HEK293T (cell line): ENCODE results near the gene YJU2.
"Not testable (repeated sequence)": the region's sequence is repeated elsewhere in the genome, so short reads cannot be mapped to it uniquely, and the experiment has no call there.

ENCODE experiments used
- ARNT ChIP-seq: fragments of 450-650 bp; IDR thresholded peaks from 2 replicates; pipeline ENCODE4 v1.6.1; 2017; ENCODE audit warnings: mild to moderate bottlenecking
- BHLHE40 ChIP-seq: fragments of 450-650 bp; IDR thresholded peaks from 2 replicates; pipeline ENCODE4 v1.6.1; 2016; ENCODE audit warnings: mild to moderate bottlenecking, moderate library complexity, borderline replicate concordance
- CTBP1 ChIP-seq: fragments of 450-650 bp; IDR thresholded peaks from 2 replicates; pipeline ENCODE4 v1.6.1; 2016; ENCODE audit warnings: borderline replicate concordance
- FOXA1 ChIP-seq: fragments of 450-650 bp; IDR thresholded peaks from 2 replicates; pipeline ENCODE4 v1.6.1; 2016; ENCODE audit warnings: mild to moderate bottlenecking
- FOXM1 ChIP-seq: fragments of 450-650 bp; IDR thresholded peaks from 2 replicates; pipeline ENCODE4 v1.6.1; 2017; ENCODE audit warnings: mild to moderate bottlenecking, borderline replicate concordance
- HDGF ChIP-seq: fragments of 450-650 bp; IDR thresholded peaks from 2 replicates; pipeline ENCODE4 v1.6.1; 2017; ENCODE audit warnings: antibody characterized with exemption, borderline replicate concordance
- L3MBTL2 ChIP-seq: fragments of 450-650 bp; conservative IDR thresholded peaks from 2 replicates; pipeline ENCODE4 v1.6.1; 2016; ENCODE audit warnings: mild to moderate bottlenecking
- LEF1 ChIP-seq: fragments of 450-650 bp; IDR thresholded peaks from 2 replicates; pipeline ENCODE4 v1.6.1; 2017; ENCODE audit warnings: mild to moderate bottlenecking, borderline replicate concordance
- NFRKB ChIP-seq: fragments of 450-650 bp; IDR thresholded peaks from 2 replicates; pipeline ENCODE4 v1.6.1; 2016; ENCODE audit warnings: mild to moderate bottlenecking, moderate library complexity
- PKNOX1 ChIP-seq: fragments of 450-650 bp; IDR thresholded peaks from 2 replicates; pipeline ENCODE4 v1.6.1; 2016
- SP1 ChIP-seq: fragments of 450-650 bp; IDR thresholded peaks from 2 replicates; pipeline ENCODE4 v1.6.1; 2017
- SUZ12 ChIP-seq: fragments of 450-650 bp; IDR thresholded peaks from 2 replicates; pipeline ENCODE4 v1.6.1; 2016; ENCODE audit warnings: mild to moderate bottlenecking
- TARDBP ChIP-seq: fragments of 450-650 bp; IDR thresholded peaks from 2 replicates; pipeline ENCODE4 v1.6.1; 2016
- ZNF384 ChIP-seq: fragments of 450-650 bp; IDR thresholded peaks from 2 replicates; pipeline ENCODE4 v1.6.1; 2016

DNA sequence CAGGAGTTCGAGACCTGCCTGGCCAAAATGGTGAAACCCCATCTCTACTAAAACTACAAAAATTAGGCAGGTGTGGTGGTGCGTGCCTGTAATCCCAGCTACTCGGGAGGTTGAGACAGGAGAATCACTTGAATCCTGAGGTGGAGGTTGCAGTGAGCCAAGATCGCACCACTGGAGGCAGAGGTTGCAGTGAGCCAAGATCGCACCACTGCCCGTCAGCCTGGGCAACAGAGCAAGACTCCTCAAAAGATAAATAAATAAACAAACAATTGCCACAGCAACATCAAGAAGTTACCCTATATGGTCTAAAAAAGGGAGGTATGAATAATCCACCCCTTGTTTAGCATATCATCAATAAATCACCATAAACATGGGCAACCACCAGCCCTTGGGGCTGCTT, 942 bp upstream of the YJU2 start:
- TF ChIP-seq SUZ12, CTBP1, ZNF384, BHLHE40, TARDBP, HDGF, FOXM1, ARNT, L3MBTL2, NFRKB, LEF1, PKNOX1, FOXA1, SP1: not testable (repeated sequence)
